Skeletal muscle satellite cell (primary cell): ENCODE measurements around the gene RABL2B.

ENCODE experiments used
- H3K27me3 ChIP-seq: 2 replicates; pipeline ENCODE4 v1.7.0; 2013; ENCODE audit warnings: low read length; ENCODE audit not compliant: control insufficient read depth, insufficient read depth
- H3K36me3 ChIP-seq: 2 replicates; pipeline ENCODE4 v1.7.0; 2013; ENCODE audit warnings: mild to moderate bottlenecking, control low read depth, low read length; ENCODE audit not compliant: insufficient read depth
- H3K4me1 ChIP-seq: 2 replicates; pipeline ENCODE4 v1.7.0; 2013; ENCODE audit warnings: low read length; ENCODE audit not compliant: control insufficient read depth, insufficient read depth
- H3K4me2 ChIP-seq: 2 replicates; pipeline ENCODE4 v1.7.0; 2013; ENCODE audit warnings: mild to moderate bottlenecking, low read length
- H3K4me3 ChIP-seq: 2 replicates; pipeline ENCODE4 v1.7.0; 2013; ENCODE audit warnings: low read length
- H3K9ac ChIP-seq: 2 replicates; pipeline ENCODE4 v1.7.0; 2013; ENCODE audit warnings: mild to moderate bottlenecking, low read depth, low read length, moderate library complexity
- H3K9me3 ChIP-seq: replicated peaks from 2 replicates; pipeline ENCODE4 v1.7.0; 2013; ENCODE audit warnings: mild to moderate bottlenecking, control low read depth, low read length

Gene RABL2B

DNA sequence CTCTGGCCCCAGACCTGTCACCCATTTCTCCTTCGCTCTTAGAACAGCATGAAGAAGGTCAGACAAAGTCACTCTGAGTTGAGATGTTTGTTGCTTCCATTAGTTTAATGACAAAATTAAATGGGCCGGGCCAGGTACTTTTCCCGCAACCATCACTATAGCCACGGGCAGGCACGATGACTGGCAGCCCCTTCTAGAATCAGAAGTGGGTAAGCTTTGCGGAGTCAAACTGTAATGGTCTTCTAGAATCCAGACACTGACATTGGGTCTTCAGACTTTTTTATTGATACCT is 47.8 kb downstream of the RABL2B start:
- Histone ChIP-seq H3K27me3 (peaks cover 53% of the 10 kb centered on the region), H3K36me3 (no peaks in the 10 kb centered on the region), H3K4me1 (peaks cover 10% of the 10 kb centered on the region), H3K4me2 (no peak overlapping the region), H3K9me3 (no peaks in the 10 kb centered on the region), H3K4me3 (no peak overlapping the region), H3K9ac (no peak overlapping the region)

DNA sequence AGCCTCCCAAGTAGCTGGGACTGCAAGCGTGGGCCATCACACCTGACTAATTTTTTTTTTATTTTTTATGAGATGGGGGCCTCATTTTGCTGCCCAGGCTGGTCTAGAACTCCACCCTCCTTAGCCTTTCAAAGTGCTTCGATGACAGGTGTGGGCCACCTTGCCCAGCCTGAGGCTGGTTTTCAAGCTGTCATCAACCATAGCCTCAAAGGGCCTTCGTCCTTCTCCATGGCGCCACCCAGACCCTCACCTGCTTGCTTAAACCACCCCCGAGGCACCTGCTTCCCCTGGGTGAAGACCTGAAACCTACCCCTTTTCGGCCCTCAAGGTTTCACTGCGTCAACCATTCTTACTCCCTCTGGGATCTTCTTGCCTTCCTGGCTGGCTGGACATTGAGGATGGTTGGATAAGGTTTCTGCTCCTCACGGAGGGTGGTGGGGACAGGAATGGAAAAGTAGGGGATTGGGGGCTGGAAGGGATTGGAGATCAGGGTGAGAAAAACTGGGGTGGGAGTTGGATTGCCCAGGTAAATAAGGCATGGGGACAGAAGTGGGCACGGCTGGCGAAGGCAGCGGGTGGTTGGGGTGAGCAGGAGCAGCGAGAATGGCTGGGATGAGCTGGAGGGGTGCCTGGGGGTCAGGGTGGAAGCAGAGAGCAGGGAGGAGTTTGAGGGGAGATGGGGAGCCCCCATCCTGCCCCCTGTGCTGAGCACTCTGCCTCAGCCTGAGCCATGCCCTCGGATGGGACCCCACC is 48.3 kb downstream of the RABL2B start:
- Histone ChIP-seq H3K4me2 (no peak overlapping the region), H3K36me3 (no peaks in the 10 kb centered on the region), H3K4me1 (peaks cover 10% of the 10 kb centered on the region), H3K9ac (no peak overlapping the region), H3K9me3 (no peaks in the 10 kb centered on the region), H3K4me3 (no peak overlapping the region), H3K27me3 (peaks cover 51% of the 10 kb centered on the region)

DNA sequence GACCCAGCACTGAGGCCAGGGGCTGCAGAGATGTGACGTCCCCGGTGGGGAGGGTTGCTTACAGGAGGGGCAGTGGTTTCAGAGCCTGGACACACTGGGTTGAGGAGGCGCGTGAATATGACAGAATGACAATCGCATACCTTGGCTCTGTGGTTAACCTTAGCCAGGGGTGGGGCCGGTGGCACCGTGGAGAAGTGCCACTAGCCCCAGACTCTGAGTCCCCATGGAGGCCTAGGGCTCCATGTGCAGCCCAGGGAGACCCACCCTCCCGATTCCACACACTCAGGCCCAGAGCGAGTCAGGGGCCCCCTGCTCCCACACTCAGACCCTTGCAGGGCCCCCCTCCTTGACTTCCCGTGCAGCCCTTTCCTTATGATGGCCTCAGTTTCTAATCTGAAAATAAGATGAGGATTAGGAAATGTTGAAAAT is 49.1 kb downstream of the RABL2B start:
- H3K4me3 ChIP-seq, result no peak overlapping the region

DNA sequence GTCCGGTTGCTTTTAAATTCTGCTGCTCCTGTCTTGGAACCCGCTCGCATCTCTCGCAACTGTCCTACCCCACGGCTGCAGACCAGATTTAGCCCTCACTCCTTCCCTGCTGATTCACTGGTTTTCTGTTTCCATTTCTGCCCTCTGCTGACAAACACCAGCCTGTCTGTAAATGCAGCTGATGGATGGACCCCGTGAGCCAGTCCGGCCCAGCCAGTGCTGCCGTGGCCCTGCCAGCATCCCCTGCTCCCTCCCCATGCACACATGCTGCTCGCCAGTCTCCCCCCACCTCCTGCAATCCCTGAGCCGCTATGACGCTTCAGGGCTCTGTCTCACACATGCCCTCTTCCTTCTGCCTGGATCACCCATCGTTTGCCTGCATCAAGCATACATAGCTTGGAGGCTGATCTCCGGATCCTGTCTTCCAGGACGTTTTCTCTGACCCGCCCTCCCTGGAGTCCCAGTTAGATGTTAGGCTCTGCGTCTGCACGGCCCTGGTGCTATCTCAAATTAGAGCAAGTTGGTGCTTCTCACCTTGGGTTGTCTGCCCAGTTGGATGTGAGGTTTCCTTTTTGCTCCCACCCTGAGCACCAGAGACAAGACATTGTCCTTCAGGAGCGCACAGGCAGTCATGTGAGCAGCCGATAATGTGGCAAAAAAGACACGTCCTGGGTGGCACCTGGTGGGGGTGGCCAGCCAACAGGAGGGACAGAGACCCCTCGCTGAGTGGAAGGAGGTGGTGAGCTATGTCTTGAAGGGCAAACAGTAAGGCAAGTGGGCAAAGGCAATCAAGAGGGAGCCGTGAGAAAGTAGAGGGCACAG is 49.7 kb downstream of the RABL2B start:
- H3K27me3 ChIP-seq, result peaks cover 38% of the 10 kb centered on the region
- no peaks in the 10 kb centered on the region for H3K36me3 ChIP-seq
- peaks cover 10% of the 10 kb centered on the region for H3K4me1 ChIP-seq
- no peak overlapping the region for H3K9ac ChIP-seq
- H3K4me3 ChIP-seq, result peak overlapping the region; percentile 7
- H3K9me3 ChIP-seq, result no peaks in the 10 kb centered on the region
- H3K4me2 ChIP-seq, result peak overlapping the region; percentile 52

More for the DNA sequence above, 49.1 kb downstream of the RABL2B start:
- Histone ChIP-seq H3K9ac (no peak overlapping the region), H3K9me3 (no peaks in the 10 kb centered on the region), H3K4me2 (no peak overlapping the region), H3K4me1 (peaks cover 10% of the 10 kb centered on the region), H3K27me3 (peaks cover 43% of the 10 kb centered on the region), H3K36me3 (no peaks in the 10 kb centered on the region)

DNA sequence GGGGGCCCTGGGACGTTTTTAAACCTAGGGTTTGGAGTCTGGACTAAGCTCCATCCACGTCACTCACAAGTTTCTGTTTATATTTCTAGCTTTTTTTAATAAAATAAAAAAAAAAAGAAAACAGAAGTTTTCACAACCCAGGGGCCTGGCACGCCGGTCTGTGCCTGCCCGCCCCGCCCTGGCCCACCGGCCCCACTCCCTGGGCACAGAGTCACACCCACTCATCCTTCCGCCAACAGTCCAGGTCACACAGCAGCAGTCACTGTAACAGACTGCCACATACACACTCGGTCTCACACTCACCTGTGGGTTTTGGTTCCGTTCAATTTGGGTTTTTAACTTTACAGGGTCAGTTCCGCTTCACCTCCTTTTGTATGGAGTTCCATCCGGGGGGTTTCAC is 50.8 kb downstream of the RABL2B start:
- Histone ChIP-seq H3K4me2 (no peak overlapping the region), H3K36me3 (no peaks in the 10 kb centered on the region), H3K27me3 (peaks cover 27% of the 10 kb centered on the region), H3K4me3 (no peak overlapping the region), H3K9ac (no peak overlapping the region), H3K9me3 (no peaks in the 10 kb centered on the region), H3K4me1 (peaks cover 10% of the 10 kb centered on the region)

DNA sequence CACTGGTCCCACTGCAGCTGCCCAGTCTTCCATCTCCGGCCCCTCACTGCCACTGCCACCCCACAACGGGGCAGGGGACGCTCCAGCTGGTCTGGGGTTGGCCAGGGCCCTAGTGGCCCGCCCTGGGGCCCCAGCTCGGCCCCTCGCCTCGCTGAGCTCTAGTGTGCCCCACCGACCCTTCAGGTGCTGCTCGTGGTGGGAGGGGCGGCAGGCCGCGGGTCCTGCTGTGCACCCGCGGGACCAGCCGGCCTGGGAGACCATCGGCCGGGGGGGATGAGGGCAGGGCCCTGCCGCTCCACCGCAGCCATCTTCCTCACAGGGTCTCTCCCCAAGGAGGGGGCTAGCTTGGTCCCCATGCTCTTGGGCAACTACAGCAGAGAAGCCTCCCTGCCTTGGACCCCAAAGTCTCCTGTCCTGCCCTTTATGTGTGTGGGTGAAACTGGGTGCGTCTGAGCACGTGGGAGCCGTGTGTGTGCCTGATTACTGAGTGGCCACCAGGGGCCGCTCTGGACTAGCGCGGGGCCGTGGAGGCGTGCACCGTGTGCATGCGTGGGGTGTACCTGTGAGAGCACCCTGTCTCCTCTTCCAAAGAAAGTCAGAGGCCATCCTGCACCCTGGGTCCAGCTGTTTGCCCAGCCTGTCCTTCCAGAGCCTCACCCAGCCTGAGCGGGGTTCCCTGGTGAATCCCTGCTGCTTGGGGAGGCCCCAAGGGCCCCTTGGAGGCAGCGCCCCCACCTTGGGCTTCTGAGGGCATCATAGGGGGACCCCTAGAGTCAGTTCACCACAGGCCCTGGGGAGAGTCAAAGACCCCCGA is 51.4 kb downstream of the RABL2B start:
- no peaks in the 10 kb centered on the region for H3K9me3 ChIP-seq
- H3K4me1 ChIP-seq, result peaks cover 10% of the 10 kb centered on the region
- no peaks in the 10 kb centered on the region for H3K36me3 ChIP-seq
- H3K4me2 ChIP-seq, result peak overlapping the region; percentile 49
- H3K4me3 ChIP-seq, result no peak overlapping the region
- H3K27me3 ChIP-seq, result peaks cover 21% of the 10 kb centered on the region
- no peak overlapping the region for H3K9ac ChIP-seq

DNA sequence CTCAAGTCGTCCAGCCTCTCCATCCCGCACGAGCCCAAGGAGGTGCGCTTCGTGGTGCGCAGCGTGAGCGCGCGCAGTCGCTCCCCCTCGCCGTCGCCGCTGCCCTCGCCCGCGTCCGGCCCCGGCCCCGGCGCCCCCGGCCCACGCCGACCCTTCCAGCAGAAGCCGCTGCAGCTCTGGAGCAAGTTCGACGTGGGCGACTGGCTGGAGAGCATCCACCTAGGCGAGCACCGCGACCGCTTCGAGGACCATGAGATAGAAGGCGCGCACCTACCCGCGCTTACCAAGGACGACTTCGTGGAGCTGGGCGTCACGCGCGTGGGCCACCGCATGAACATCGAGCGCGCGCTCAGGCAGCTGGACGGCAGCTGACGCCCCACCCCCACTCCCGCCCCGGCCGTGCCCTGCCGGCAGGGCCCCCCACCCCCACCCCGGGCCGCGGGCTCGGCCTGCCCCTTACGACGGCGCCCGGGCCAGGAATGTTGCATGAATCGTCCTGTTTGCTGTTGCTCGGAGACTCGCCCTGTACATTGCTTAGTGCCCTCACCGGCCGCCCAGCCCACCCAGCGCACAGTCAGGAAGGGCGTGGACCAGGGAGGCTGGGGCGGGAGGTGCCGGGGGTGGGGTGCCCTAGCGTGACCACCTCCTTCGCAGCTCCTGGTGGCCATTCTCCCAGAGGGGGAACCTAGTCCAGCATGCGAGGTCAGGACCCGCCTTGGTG is 52.3 kb downstream of the RABL2B start:
- H3K4me3 ChIP-seq, result no peak overlapping the region
- peaks cover 10% of the 10 kb centered on the region for H3K4me1 ChIP-seq
- H3K4me2 ChIP-seq, result no peak overlapping the region
- peaks cover 12% of the 10 kb centered on the region for H3K27me3 ChIP-seq
- H3K9ac ChIP-seq, result no peak overlapping the region
- H3K36me3 ChIP-seq, result no peaks in the 10 kb centered on the region
- no peaks in the 10 kb centered on the region for H3K9me3 ChIP-seq

DNA sequence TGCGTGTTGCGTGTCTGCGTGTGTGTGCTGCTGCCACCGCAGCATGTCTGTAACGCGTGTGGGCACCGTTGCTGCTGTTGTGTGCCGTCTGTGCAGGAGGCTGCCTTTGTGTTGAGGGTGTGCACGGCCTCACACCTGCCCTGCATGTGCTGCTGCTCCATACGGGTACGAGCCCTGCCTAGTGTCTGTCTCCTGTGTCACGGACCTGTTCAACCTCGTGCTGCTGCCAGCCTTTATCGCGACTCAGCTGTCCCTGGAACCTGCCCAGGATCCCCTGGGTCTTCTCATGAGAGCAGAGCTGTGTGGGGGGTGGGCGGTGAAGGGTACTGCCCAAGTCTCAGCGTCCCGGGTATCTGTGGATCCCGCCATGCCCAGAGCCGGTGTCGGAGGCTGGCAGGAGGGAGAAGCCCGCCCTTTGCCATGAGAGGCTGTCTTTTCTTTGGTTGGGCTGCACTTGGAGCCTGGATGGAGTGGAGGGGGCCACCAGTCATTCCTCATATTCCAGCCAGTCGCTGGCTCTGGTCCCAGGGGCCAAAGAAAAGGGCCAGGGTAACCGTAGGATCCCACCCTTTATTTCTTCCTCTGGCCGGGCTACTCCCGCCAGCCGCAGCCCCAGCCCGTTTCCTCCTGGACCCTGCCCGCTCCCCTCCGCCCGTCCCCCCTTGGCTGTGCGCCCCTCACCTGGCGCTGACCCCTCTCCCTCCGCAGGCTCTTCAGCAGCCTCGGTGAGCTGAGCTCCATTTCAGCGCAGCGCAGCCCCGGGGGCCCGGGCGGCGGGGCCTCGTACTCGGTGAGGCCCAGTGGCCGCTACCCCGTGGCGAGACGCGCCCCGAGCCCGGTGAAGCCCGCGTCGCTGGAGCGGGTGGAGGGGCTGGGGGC is 53.2 kb downstream of the RABL2B start:
- H3K4me3 ChIP-seq, result no peak overlapping the region
- H3K9me3 ChIP-seq, result no peaks in the 10 kb centered on the region
- H3K36me3 ChIP-seq, result no peaks in the 10 kb centered on the region
- no peak overlapping the region for H3K9ac ChIP-seq
- H3K4me2 ChIP-seq, result no peak overlapping the region
- peaks cover 10% of the 10 kb centered on the region for H3K4me1 ChIP-seq
- peaks cover 4% of the 10 kb centered on the region for H3K27me3 ChIP-seq

DNA sequence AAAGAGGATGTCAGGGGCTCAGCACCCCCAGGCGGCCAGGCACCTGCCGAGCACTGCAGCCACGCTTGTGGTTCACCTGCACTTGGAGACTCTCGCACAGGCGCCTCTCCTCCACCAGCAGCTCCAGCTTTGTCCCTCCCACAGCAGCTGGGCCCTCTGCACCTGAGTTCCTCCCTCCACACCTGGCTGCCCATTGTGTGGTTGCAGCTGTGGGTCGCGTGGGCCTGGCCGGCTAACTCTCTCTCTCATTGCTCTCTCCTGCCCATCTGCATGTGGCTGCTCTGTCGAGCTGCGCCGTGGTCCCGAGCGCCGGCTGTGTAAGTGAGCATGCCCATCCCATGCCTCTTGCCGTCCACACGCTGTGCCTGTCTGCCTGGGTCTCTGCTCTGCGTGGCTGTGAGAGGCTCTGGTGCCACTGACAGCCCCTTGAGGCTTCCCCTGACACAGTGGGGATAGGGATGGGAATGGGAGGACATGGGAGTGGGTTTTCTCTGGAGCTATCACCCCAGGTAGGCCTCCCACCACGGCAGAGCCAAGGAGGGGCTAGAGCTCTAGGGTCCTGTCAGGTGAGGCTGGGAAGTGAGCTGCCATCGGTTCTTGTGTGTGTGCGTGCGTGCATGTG is 53.9 kb downstream of the RABL2B start:
- Histone ChIP-seq H3K9me3 (no peaks in the 10 kb centered on the region), H3K4me1 (peaks cover 10% of the 10 kb centered on the region), H3K4me3 (no peak overlapping the region), H3K36me3 (no peaks in the 10 kb centered on the region), H3K27me3 (no peaks in the 10 kb centered on the region), H3K9ac (no peak overlapping the region), H3K4me2 (no peak overlapping the region)

DNA sequence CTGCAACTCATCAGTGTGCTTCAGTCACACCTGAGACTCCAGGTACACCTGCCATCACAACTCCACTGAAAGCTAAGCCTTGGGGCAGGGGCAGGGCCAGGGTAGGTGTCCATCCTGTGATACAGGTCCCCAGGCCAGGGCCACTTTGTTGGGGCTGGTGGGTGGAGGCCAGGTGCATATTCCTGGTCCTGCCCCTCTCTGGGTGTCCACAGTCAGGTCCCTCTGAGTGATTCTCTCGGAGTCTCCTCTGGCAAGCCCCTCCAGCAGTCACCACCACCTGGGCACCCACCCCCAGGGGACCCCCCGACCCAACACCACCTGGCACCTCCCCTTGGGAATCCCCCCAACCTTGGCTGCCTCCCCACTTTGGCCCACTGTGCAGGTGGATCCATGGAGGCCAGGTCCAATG is 54.9 kb downstream of the RABL2B start:
- no peaks in the 10 kb centered on the region for H3K9me3 ChIP-seq
- no peaks in the 10 kb centered on the region for H3K36me3 ChIP-seq
- H3K27me3 ChIP-seq, result no peaks in the 10 kb centered on the region
- no peak overlapping the region for H3K4me2 ChIP-seq
- peaks cover 8% of the 10 kb centered on the region for H3K4me1 ChIP-seq
- H3K9ac ChIP-seq, result no peak overlapping the region
- H3K4me3 ChIP-seq, result no peak overlapping the region
